GM12801 (cell line): ENCODE measurements around the gene LPCAT1.

Source experiments
- CTCF ChIP-seq: IDR thresholded peaks from one replicate; pipeline ENCODE4 v1.5.1; 2011; ENCODE audit warnings: control low read depth; ENCODE audit not compliant: insufficient read length; ENCODE audit errors: extremely low read depth

The LPCAT1 gene

GRCh38 chr5:1563617-1564181 lies 39.9 kb upstream of the LPCAT1 start:
- TF ChIP-seq CTCF, result no peak

- TF ChIP-seq CTCF, result no peak
These were observed 39.3 kb upstream of the LPCAT1 start for GRCh38 chr5:1563051-1563461.

GRCh38 chr5:1562599-1562998 lies 38.8 kb upstream of the LPCAT1 start:
- TF ChIP-seq CTCF, result no peak

GRCh38 chr5:1561402-1561929 lies 37.7 kb upstream of the LPCAT1 start:
- no peak for TF ChIP-seq CTCF

GRCh38 chr5:1558944-1559343 lies 35.2 kb upstream of the LPCAT1 start:
- TF ChIP-seq CTCF, result no peak

GRCh38 chr5:1557114-1557873 lies 33.5 kb upstream of the LPCAT1 start:
- TF ChIP-seq CTCF, result no peak

GRCh38 chr5:1555808-1556731 lies 32.3 kb upstream of the LPCAT1 start:
- no peak for TF ChIP-seq CTCF
